GM12874 (cell line): Measurements from ENCODE around the gene RAB44.

Experiments used
- CTCF ChIP-seq: IDR thresholded peaks from 2 replicates; pipeline ENCODE4 v1.5.1; 2011; ENCODE audit warnings: low read depth, mild to moderate bottlenecking, control low read depth, low read length, moderate library complexity; ENCODE audit not compliant: insufficient read depth

Gene RAB44

GRCh38 chr6:36731622-36732310, 34.1 kb downstream of the RAB44 start:
- 0 out of 2 replicates have a peak, but pooled peaks have one; percentile 5 for TF ChIP-seq CTCF

- no peak for TF ChIP-seq CTCF
Measured at GRCh38 chr6:36733300-36733699, 35.7 kb downstream of the RAB44 start.

GRCh38 chr6:36734486-36735060, 36.9 kb downstream of the RAB44 start:
- no peak for TF ChIP-seq CTCF

GRCh38 chr6:36735110-36736071, 37.8 kb downstream of the RAB44 start:
- peak; percentile 25; the same call in 1 of the 2 replicates for TF ChIP-seq CTCF

- TF ChIP-seq CTCF = no peak
Measured at GRCh38 chr6:36737043-36737785, 39.6 kb downstream of the RAB44 start.

- TF ChIP-seq CTCF = no peak
Measured at GRCh38 chr6:36738108-36738507, 40.5 kb downstream of the RAB44 start.
